Tibial nerve (tissue), 4 donors: ENCODE results near the gene SEC61G.
A peak's percentile ranks its signal among the peaks of the same experiment; 100 is the strongest.

Experiments used
- CTCF ChIP-seq, 5 experiments: fragments of 200-600 bp in 3 of 5; fragments of 450-650 bp in 2 of 5; sonication (generic) in 3 of 5; IDR thresholded peaks; one replicate each; pipeline ENCODE4 v1.5.1; 2016 to 2019; ENCODE audit warnings: antibody characterized with exemption in 5 of 5, mild to moderate bottlenecking in 3 of 5, moderate library complexity in 2 of 5
- EP300 ChIP-seq, 2 donors: sonication (generic); formaldehyde crosslinking; IDR thresholded peaks; one replicate each; pipeline ENCODE4 v1.6.1; 2017; ENCODE audit warnings: antibody characterized with exemption in 2 of 2, mild to moderate bottlenecking in 1 of 2
- POLR2A ChIP-seq, 2 donors: fragments of 450-650 bp; IDR thresholded peaks; one replicate each; pipeline ENCODE4 v1.6.1; 2017; ENCODE audit warnings: antibody characterized with exemption in 2 of 2, mild to moderate bottlenecking in 2 of 2, moderate library complexity in 2 of 2

DNA sequence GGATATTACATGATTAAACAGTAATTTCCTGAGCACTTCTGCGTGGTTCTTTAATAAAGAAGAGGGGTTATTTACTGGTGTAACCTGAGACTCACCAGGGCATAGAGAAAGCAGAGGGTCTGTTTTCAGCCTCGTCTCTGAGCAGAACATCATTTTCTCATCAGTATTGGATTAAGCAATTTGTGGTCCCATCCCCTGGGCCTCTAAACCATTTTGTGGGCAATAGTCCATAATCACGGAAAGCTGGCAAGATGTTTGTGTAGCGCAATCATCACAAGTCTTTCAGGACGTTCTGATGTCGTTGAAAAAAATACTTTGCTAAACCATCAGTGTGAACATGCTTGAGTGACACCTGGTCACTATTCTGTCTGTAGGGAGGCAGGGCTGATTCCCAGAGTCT is 37.1 kb upstream of the SEC61G start:
- TF ChIP-seq CTCF (IDR thresholded peaks at IDR 0.05), result no peak
- TF ChIP-seq POLR2A (IDR thresholded peaks at IDR 0.05), result no peak
- TF ChIP-seq EP300 (IDR thresholded peaks at IDR 0.05), result peak in 1 of 2 donors; percentile 49
